IMR-90 (cell line): ENCODE results near the gene PLD4. TPM values are rescaled to one million over a fixed set of nuclear protein-coding genes. Genes with fewer than 3 reads are reported as not detected.

Experiments used
- ATAC-seq: fragments of 200-7000 bp; cut with Tn5 transposase; 2 replicates; pipeline ENCODE4 v1.9.1; 2020; ENCODE audit warnings: low read depth, mild to moderate bottlenecking, moderate library complexity
- BruUV-seq: library from RNA; stranded (reverse); fragments of 400-500 nt; replicated peaks from 2 replicates; lab custom pipeline; 2021; lab: Mats Ljungman, UMichigan
- CTCF ChIA-PET: fragments of 300-600 bp; formaldehyde crosslinking; extraction: SDS; loops from one replicate; lab custom pipeline; 2021; ENCODE audit warnings: antibody characterized with exemption; lab: Yijun Ruan, JAX
- POLR2A ChIA-PET: fragments of 300-600 bp; sonication (Branson Sonifier 250); formaldehyde crosslinking; loops from one replicate; lab custom pipeline; 2022; ENCODE audit warnings: antibody characterized with exemption; ENCODE audit not compliant: unreplicated experiment; lab: Charles Lee
- DNase-seq: peaks from one replicate; pipeline ENCODE4 v3.0.0; 2013
- H2AFZ ChIP-seq: replicated peaks from 2 replicates; pipeline ENCODE3; 2013; ENCODE audit warnings: low read length, mild to moderate bottlenecking; ENCODE audit not compliant: poor library complexity
- H2AK5ac ChIP-seq: 2 replicates; pipeline ENCODE4 v1.6.1; 2013; ENCODE audit warnings: low read depth, low read length, inconsistent platforms
- H2AK9ac ChIP-seq: replicated peaks from 2 replicates; pipeline ENCODE3; 2013; ENCODE audit warnings: mild to moderate bottlenecking, low read depth, low read length, moderate library complexity; ENCODE audit not compliant: poor library complexity
- H2BK120ac ChIP-seq: 2 replicates; pipeline ENCODE4 v1.6.1; 2013; ENCODE audit warnings: low read depth, low read length, inconsistent platforms
- H2BK15ac ChIP-seq: 3 replicates; pipeline ENCODE4 v1.6.1; 2013; ENCODE audit warnings: low read depth, low read length, inconsistent platforms
- H2BK20ac ChIP-seq: 2 replicates; pipeline ENCODE4 v1.6.1; 2013; ENCODE audit warnings: low read depth, mild to moderate bottlenecking, inconsistent platforms, low read length, moderate library complexity
- H2BK5ac ChIP-seq: 2 replicates; pipeline ENCODE4 v1.6.1; 2013; ENCODE audit warnings: mild to moderate bottlenecking, low read depth, low read length, inconsistent platforms; ENCODE audit not compliant: poor library complexity, severe bottlenecking
- H3K14ac ChIP-seq: replicated peaks from 2 replicates; pipeline ENCODE4 v1.6.1; 2013; ENCODE audit warnings: low read depth, low read length, inconsistent platforms
- H3K18ac ChIP-seq: 2 replicates; pipeline ENCODE4 v1.6.1; 2013; ENCODE audit warnings: low read depth, low read length, control low read depth
- H3K23ac ChIP-seq: 2 replicates; pipeline ENCODE4 v1.6.1; 2013; ENCODE audit warnings: low read depth, low read length, inconsistent platforms
- H3K27ac ChIP-seq: 2 replicates; pipeline ENCODE4 v1.5.1; 2013; ENCODE audit warnings: mild to moderate bottlenecking, control low read depth, low read length; ENCODE audit not compliant: insufficient read depth
- H3K27me3 ChIP-seq: 2 replicates; pipeline ENCODE4 v1.6.1; 2013; ENCODE audit warnings: low read length; ENCODE audit not compliant: control insufficient read depth, insufficient read depth
- H3K36me3 ChIP-seq: 2 replicates; pipeline ENCODE4 v1.6.1; 2013; ENCODE audit warnings: low read length, mixed read lengths; ENCODE audit not compliant: control insufficient read depth, insufficient read depth
- H3K4ac ChIP-seq: 2 replicates; pipeline ENCODE4 v1.6.1; 2013; ENCODE audit warnings: low read depth, low read length, inconsistent platforms
- H3K4me1 ChIP-seq: 2 replicates; pipeline ENCODE4 v1.6.1; 2013; ENCODE audit warnings: low read length, mixed read lengths; ENCODE audit not compliant: control insufficient read depth, insufficient read depth
- H3K4me2 ChIP-seq: 2 replicates; pipeline ENCODE4 v1.6.1; 2013; ENCODE audit warnings: low read depth, mild to moderate bottlenecking, control low read depth, low read length, moderate library complexity
- H3K4me3 ChIP-seq: 2 replicates; pipeline ENCODE4 v1.5.1; 2013; ENCODE audit warnings: low read depth, mild to moderate bottlenecking, control low read depth, low read length, moderate library complexity; ENCODE audit not compliant: insufficient read depth
- H3K56ac ChIP-seq: 2 replicates; pipeline ENCODE4 v1.6.1; 2013; ENCODE audit warnings: low read length, inconsistent platforms; ENCODE audit not compliant: insufficient read depth; ENCODE audit errors: extremely low read depth
- H3K79me1 ChIP-seq, 2 experiments: 2 replicates each; pipeline ENCODE4 v1.6.1; 2013; ENCODE audit warnings: low read length in 2 of 2, inconsistent platforms in 1 of 2, low read depth in 1 of 2
- H3K9ac ChIP-seq: 2 replicates; pipeline ENCODE4 v1.6.1; 2013; ENCODE audit warnings: low read depth, low read length, control low read depth
- H3K9me1 ChIP-seq: 2 replicates; pipeline ENCODE4 v1.6.1; 2013; ENCODE audit warnings: low read length, inconsistent platforms; ENCODE audit not compliant: insufficient read depth
- H3K9me3 ChIP-seq: 2 replicates; pipeline ENCODE4 v1.6.1; 2013; ENCODE audit warnings: low read length; ENCODE audit not compliant: control insufficient read depth, insufficient read depth
- H4K20me1 ChIP-seq: 2 replicates; pipeline ENCODE4 v1.6.1; 2013; ENCODE audit warnings: low read length, inconsistent platforms; ENCODE audit not compliant: insufficient read depth
- H4K5ac ChIP-seq: 2 replicates; pipeline ENCODE4 v1.6.1; 2013; ENCODE audit warnings: mild to moderate bottlenecking, low read depth, low read length, control low read depth
- H4K8ac ChIP-seq, 2 experiments: 2 replicates each; pipeline ENCODE4 v1.6.1; 2013; ENCODE audit warnings: low read depth in 2 of 2, low read length in 2 of 2, control low read depth in 1 of 2, inconsistent platforms in 1 of 2
- H4K91ac ChIP-seq: 2 replicates; pipeline ENCODE4 v1.6.1; 2013; ENCODE audit warnings: low read depth, low read length, inconsistent platforms; ENCODE audit not compliant: insufficient read depth
- BHLHE40 ChIP-seq: fragments of 150-350 bp; IDR thresholded peaks from 2 replicates; pipeline ENCODE4 v1.6.1; 2016; ENCODE audit warnings: mild to moderate bottlenecking, low read depth, low read length
- CTCF ChIP-seq: conservative IDR thresholded peaks from 2 replicates; pipeline ENCODE4 v1.5.1; 2012; ENCODE audit warnings: mild to moderate bottlenecking, low read depth, low read length, improper control_type of control experiment
- ELK1 ChIP-seq: fragments of 150-350 bp; IDR thresholded peaks from 2 replicates; pipeline ENCODE4 v1.6.1; 2016; ENCODE audit warnings: low read depth, mild to moderate bottlenecking, low read length, moderate library complexity, borderline replicate concordance
- MAZ ChIP-seq: IDR thresholded peaks from 2 replicates; pipeline ENCODE4 v1.6.1; 2012; ENCODE audit warnings: low read depth, mild to moderate bottlenecking, low read length, improper control_type of control experiment, moderate library complexity, borderline replicate concordance
- NFE2L2 ChIP-seq: fragments of 150-350 bp; IDR thresholded peaks from 2 replicates; pipeline ENCODE4 v1.6.1; 2016; ENCODE audit warnings: low read depth, mild to moderate bottlenecking, low read length
- POLR2A ChIP-seq: IDR thresholded peaks from 2 replicates; pipeline ENCODE4 v1.6.1; 2012; ENCODE audit warnings: mild to moderate bottlenecking, low read depth, low read length
- RAD21 ChIP-seq: IDR thresholded peaks from 2 replicates; pipeline ENCODE4 v1.6.1; 2012; ENCODE audit warnings: low read length, improper control_type of control experiment
- RFX5 ChIP-seq: IDR thresholded peaks from 2 replicates; pipeline ENCODE4 v1.8.0; 2012; ENCODE audit warnings: low read depth, mild to moderate bottlenecking, low read length, moderate library complexity
- SMC3 ChIP-seq: fragments of 150-350 bp; IDR thresholded peaks from 2 replicates; pipeline ENCODE4 v1.6.1; 2016; ENCODE audit warnings: low read depth, mild to moderate bottlenecking, antibody characterized with exemption, low read length, moderate library complexity
- WGBS, 2 experiments: methylation state at CpG; one replicate each; pipeline versions ENCODE4 v1.1.5 to v1.1.7; 2013; ENCODE audit warnings: missing lambda C conversion rate in 2 of 2; ENCODE audit not compliant: insufficient read length in 1 of 2; ENCODE audit errors: extremely low coverage in 2 of 2; 5-methylcytosine and 5-hydroxymethylcytosine counted together
- dilution Hi-C: fragments of 300-500 bp; cut with HindIII; formaldehyde crosslinking; loops from one replicate; pipeline ENCODE4 v1.14.3; 2018; ENCODE audit warnings: low sequenced_read_pairs; ENCODE audit not compliant: unreplicated experiment
- in situ Hi-C: fragments of 300-500 bp; cut with MboI; formaldehyde crosslinking; loops from 3 replicates; pipeline ENCODE4 v1.14.3; 2019; ENCODE audit warnings: low sequenced_read_pairs, inconsistent platforms, mixed read lengths
- intact Hi-C: fragments of 100-400 bp; cut with micrococcal nuclease; formaldehyde crosslinking; loops from 2 replicates; pipeline ENCODE4 v1.10.0; 2022
- polyA plus RNA-seq, 3 experiments: library from polyadenylated mRNA; depleted of rRNA; stranded (reverse); fragments of >200 nt; gene quantifications; 2 replicates each; pipeline ENCODE4 v1.2.3, GENCODE V29; 2012; ENCODE audit warnings: low replicate concordance in 1 of 3
- total RNA-seq: library from RNA; depleted of rRNA; stranded (reverse); fragments of >200 nt; gene quantifications from 2 replicates; pipeline ENCODE4 v1.2.3, GENCODE V29; 2012

Gene PLD4
- total and polyA plus RNA-seq, 2 of the 4 experiments (the other 2 are of a cell fraction): 0.05 TPM; not detected in 1

GRCh38 chr14:104938960-104939359 is 14.3 kb downstream of the PLD4 start:
- H4K20me1 ChIP-seq: no peaks in the 10 kb centered on the region
- no peak for TF ChIP-seq POLR2A
- no peak for TF ChIP-seq SMC3
- TF ChIP-seq RFX5: no peak
- TF ChIP-seq BHLHE40: no peak
- TF ChIP-seq CTCF: no peak
- TF ChIP-seq NFE2L2: no peak
- TF ChIP-seq MAZ: no peak
- TF ChIP-seq ELK1: no peak
- no peak for TF ChIP-seq RAD21
- dilution Hi-C loops (loop anchor here (10.0 kb wide), 1 partner anchor 116 kb away; no protein-coding TSS in a partner anchor), in situ Hi-C loops (loop anchor here (5.0 kb wide), 1 partner anchor 33 kb away; no protein-coding TSS in a partner anchor), intact Hi-C loops (no loop called here)
- H3K79me1 ChIP-seq: no peaks in the 10 kb centered on the region
- H3K9ac ChIP-seq: no peak overlapping the region
- H3K56ac ChIP-seq: no peak overlapping the region
- no CpG with 5 or more reads among the region's 1 CpG for WGBS, 2 experiments
- no peak overlapping the region for H2AFZ ChIP-seq
- no peak overlapping the region for H4K91ac ChIP-seq
- H4K8ac ChIP-seq: no peak overlapping the region
- no peak for DNase-seq
- no peak overlapping the region for H4K5ac ChIP-seq
- CTCF ChIA-PET: no interaction called here
- H3K4me3 ChIP-seq: no peak overlapping the region
- H3K23ac ChIP-seq: no peak overlapping the region
- H3K4me2 ChIP-seq: no peak overlapping the region
- H2AK5ac ChIP-seq: no peak overlapping the region
- H2BK120ac ChIP-seq: no peak overlapping the region
- H3K27ac ChIP-seq: no peak overlapping the region
- no peak overlapping the region for H2BK5ac ChIP-seq
- no peak overlapping the region for H2AK9ac ChIP-seq
- H3K27me3 ChIP-seq: peaks cover 40% of the 10 kb centered on the region
- no peaks in the 10 kb centered on the region for H3K9me3 ChIP-seq
- no peaks in the 10 kb centered on the region for H3K36me3 ChIP-seq
- H3K9me1 ChIP-seq: no peaks in the 10 kb centered on the region
- no TSS peak for BruUV-seq
- H3K4me1 ChIP-seq: no peaks in the 10 kb centered on the region
- POLR2A ChIA-PET: no interaction called here
- no peak overlapping the region for H2BK20ac ChIP-seq
- H3K18ac ChIP-seq: no peak overlapping the region
- H3K14ac ChIP-seq: no peak overlapping the region
- H2BK15ac ChIP-seq: no peak overlapping the region
- ATAC-seq: no peak
- no peak overlapping the region for H3K4ac ChIP-seq
